H9 (cell line): ENCODE data around the gene SPTBN4. TPM values are rescaled to one million over a fixed set of nuclear protein-coding genes. Genes with fewer than 3 reads are reported as not detected.

Experiments
- DNase-seq: peaks from one replicate; pipeline ENCODE4 v3.0.0-alpha.2; 2017
- H2AFZ ChIP-seq: one replicate; pipeline ENCODE4 v1.6.1; 2013; ENCODE audit warnings: mild to moderate bottlenecking, low read length, control low read depth, moderate library complexity
- H2AK5ac ChIP-seq: 2 replicates; pipeline ENCODE4 v1.6.1; 2013; ENCODE audit warnings: low read length, control low read depth, mixed read lengths; ENCODE audit not compliant: insufficient read length
- H2BK120ac ChIP-seq: one replicate; pipeline ENCODE4 v1.6.1; 2013; ENCODE audit warnings: low read depth, mild to moderate bottlenecking, low read length, control low read depth, inconsistent platforms; ENCODE audit not compliant: poor library complexity, severe bottlenecking
- H2BK12ac ChIP-seq: 2 replicates; pipeline ENCODE4 v1.6.1; 2013; ENCODE audit warnings: low read length, control low read depth, mixed read lengths, low read depth; ENCODE audit not compliant: insufficient read length
- H2BK15ac ChIP-seq: 2 replicates; pipeline ENCODE4 v1.6.1; 2013; ENCODE audit warnings: low read depth, low read length, control low read depth
- H2BK20ac ChIP-seq: one replicate; pipeline ENCODE4 v1.6.1; 2013; ENCODE audit warnings: low read depth, mild to moderate bottlenecking, low read length, control low read depth, inconsistent platforms; ENCODE audit not compliant: poor library complexity, severe bottlenecking
- H2BK5ac ChIP-seq: 2 replicates; pipeline ENCODE4 v1.6.1; 2013; ENCODE audit warnings: low read length, control low read depth, mixed read lengths; ENCODE audit not compliant: insufficient read length
- H3K14ac ChIP-seq: 2 replicates; pipeline ENCODE4 v1.6.1; 2013; ENCODE audit warnings: low read length, control low read depth; ENCODE audit not compliant: insufficient read depth
- H3K18ac ChIP-seq: 2 replicates; pipeline ENCODE4 v1.6.1; 2013; ENCODE audit warnings: low read depth, mild to moderate bottlenecking, mixed read lengths, low read length, control low read depth; ENCODE audit not compliant: insufficient read length
- H3K23ac ChIP-seq: 2 replicates; pipeline ENCODE4 v1.6.1; 2013; ENCODE audit warnings: low read length, control low read depth, mixed read lengths, low read depth; ENCODE audit not compliant: insufficient read length
- H3K23me2 ChIP-seq: 2 replicates; pipeline ENCODE4 v1.6.1; 2013; ENCODE audit warnings: low read depth, mild to moderate bottlenecking, mixed read lengths, low read length, control low read depth; ENCODE audit not compliant: insufficient read length, poor library complexity, severe bottlenecking
- H3K27ac ChIP-seq: 2 replicates; pipeline ENCODE4 v1.5.1; 2013; ENCODE audit warnings: low read length, control low read depth, mixed read lengths, low read depth; ENCODE audit not compliant: insufficient read length
- H3K27me3 ChIP-seq: 2 replicates; pipeline ENCODE4 v1.6.1; 2013; ENCODE audit warnings: low read length, control low read depth, inconsistent platforms; ENCODE audit not compliant: insufficient read depth
- H3K4ac ChIP-seq: 2 replicates; pipeline ENCODE4 v1.6.1; 2013; ENCODE audit warnings: low read depth, mild to moderate bottlenecking, control low read depth, inconsistent platforms, low read length, moderate library complexity
- H3K4me1 ChIP-seq: 2 replicates; pipeline ENCODE4 v1.6.1; 2013; ENCODE audit warnings: low read length, control low read depth, inconsistent platforms; ENCODE audit not compliant: insufficient read depth
- H3K4me2 ChIP-seq: 2 replicates; pipeline ENCODE4 v1.6.1; 2013; ENCODE audit warnings: low read length, control low read depth, mixed read lengths; ENCODE audit not compliant: insufficient read length, insufficient read depth
- H3K56ac ChIP-seq: 2 replicates; pipeline ENCODE4 v1.6.1; 2013; ENCODE audit warnings: low read depth, mild to moderate bottlenecking, mixed read lengths, low read length, control low read depth; ENCODE audit not compliant: insufficient read length
- H3K79me1 ChIP-seq: 2 replicates; pipeline ENCODE4 v1.6.1; 2013; ENCODE audit warnings: low read depth, mild to moderate bottlenecking, moderate library complexity, low read length, control low read depth, inconsistent platforms; ENCODE audit not compliant: insufficient read depth, poor library complexity, severe bottlenecking
- H3K79me2 ChIP-seq: 2 replicates; pipeline ENCODE4 v1.6.1; 2013; ENCODE audit warnings: low read length, control low read depth, inconsistent platforms; ENCODE audit not compliant: insufficient read depth
- H3K9ac ChIP-seq: 2 replicates; pipeline ENCODE4 v1.6.1; 2013; ENCODE audit warnings: low read length, control low read depth, mixed read lengths; ENCODE audit not compliant: insufficient read length; ENCODE audit errors: extremely low read depth
- H3K9me3 ChIP-seq: one replicate; pipeline ENCODE4 v1.6.1; 2013; ENCODE audit warnings: low read depth, low read length, inconsistent platforms; ENCODE audit not compliant: control insufficient read depth
- H3T11ph ChIP-seq: one replicate; pipeline ENCODE4 v1.6.1; 2013; ENCODE audit warnings: mild to moderate bottlenecking, low read length, control low read depth, inconsistent platforms
- H4K20me1 ChIP-seq: one replicate; pipeline ENCODE4 v1.6.1; 2013; ENCODE audit not compliant: control insufficient read depth, insufficient read length, insufficient read depth
- H4K5ac ChIP-seq: 2 replicates; pipeline ENCODE4 v1.6.1; 2013; ENCODE audit warnings: low read depth, mild to moderate bottlenecking, mixed read lengths, low read length, control low read depth; ENCODE audit not compliant: insufficient read length
- H4K8ac ChIP-seq: replicated peaks from 2 replicates; pipeline ENCODE4 v1.6.1; 2013; ENCODE audit warnings: low read length, control low read depth, mixed read lengths, low read depth; ENCODE audit not compliant: insufficient read length
- H4K91ac ChIP-seq: 2 replicates; pipeline ENCODE4 v1.6.1; 2013; ENCODE audit warnings: low read depth, mild to moderate bottlenecking, moderate library complexity, mixed read lengths, low read length, control low read depth; ENCODE audit not compliant: insufficient read length
- H3K27ac Mint-ChIP-seq, 3 experiments: 2 replicates in 2 of 3; 3 replicates in 1 of 3; pipeline ENCODE4 v1.8.0; 2020 to 2021; ENCODE audit warnings: mixed read lengths in 3 of 3, mild to moderate bottlenecking in 1 of 3, moderate library complexity in 1 of 3
- H3K27me3 Mint-ChIP-seq: 2 replicates; pipeline ENCODE4 v1.8.0; 2021; ENCODE audit warnings: low read depth, mild to moderate bottlenecking, moderate library complexity, mixed read lengths
- H3K36me3 Mint-ChIP-seq, 3 experiments: 2 replicates in 2 of 3; 3 replicates in 1 of 3; pipeline ENCODE4 v1.8.0; 2020 to 2021; ENCODE audit warnings: low read depth in 3 of 3, mixed read lengths in 3 of 3; ENCODE audit not compliant: insufficient read depth in 1 of 3
- H3K4me1 Mint-ChIP-seq, 2 experiments: 2 replicates each; pipeline ENCODE4 v1.8.0; 2020; ENCODE audit warnings: mixed read lengths in 2 of 2
- H3K4me3 Mint-ChIP-seq, 2 experiments: 2 replicates in 1 of 2; 3 replicates in 1 of 2; pipeline ENCODE4 v1.8.0; 2020 to 2021; ENCODE audit warnings: mild to moderate bottlenecking in 2 of 2, mixed read lengths in 2 of 2, moderate library complexity in 1 of 2
- H3K9me3 Mint-ChIP-seq, 2 experiments: 2 replicates in 1 of 2; 3 replicates in 1 of 2; pipeline ENCODE4 v1.8.0; 2020; ENCODE audit warnings: mild to moderate bottlenecking in 2 of 2, mixed read lengths in 2 of 2, moderate library complexity in 1 of 2
- WGBS: extraction: QIAGEN DNeasy Blood & Tissue Kit; methylation state at CpG from one replicate; pipeline ENCODE4 v1.1.7; 2013; ENCODE audit warnings: missing lambda C conversion rate, low lambda C conversion rate, mixed read lengths; ENCODE audit not compliant: insufficient read length; ENCODE audit errors: extremely low coverage; 5-methylcytosine and 5-hydroxymethylcytosine counted together
- total RNA-seq: library from RNA; stranded (reverse); gene quantifications from 2 replicates; pipeline ENCODE4 v1.2.1, GENCODE V29; 2021
- TF ChIP-seq, protein P1 (sequence below): fragments of 200-600 bp; sonication (generic); conservative IDR thresholded peaks from 3 replicates; pipeline ENCODE4 v1.8.0; 2021; ENCODE audit warnings: antibody characterized with exemption, mild to moderate bottlenecking

SPTBN4 gene
- total RNA-seq, 1 experiment from 2014 or later = 2.9 TPM

DNA sequence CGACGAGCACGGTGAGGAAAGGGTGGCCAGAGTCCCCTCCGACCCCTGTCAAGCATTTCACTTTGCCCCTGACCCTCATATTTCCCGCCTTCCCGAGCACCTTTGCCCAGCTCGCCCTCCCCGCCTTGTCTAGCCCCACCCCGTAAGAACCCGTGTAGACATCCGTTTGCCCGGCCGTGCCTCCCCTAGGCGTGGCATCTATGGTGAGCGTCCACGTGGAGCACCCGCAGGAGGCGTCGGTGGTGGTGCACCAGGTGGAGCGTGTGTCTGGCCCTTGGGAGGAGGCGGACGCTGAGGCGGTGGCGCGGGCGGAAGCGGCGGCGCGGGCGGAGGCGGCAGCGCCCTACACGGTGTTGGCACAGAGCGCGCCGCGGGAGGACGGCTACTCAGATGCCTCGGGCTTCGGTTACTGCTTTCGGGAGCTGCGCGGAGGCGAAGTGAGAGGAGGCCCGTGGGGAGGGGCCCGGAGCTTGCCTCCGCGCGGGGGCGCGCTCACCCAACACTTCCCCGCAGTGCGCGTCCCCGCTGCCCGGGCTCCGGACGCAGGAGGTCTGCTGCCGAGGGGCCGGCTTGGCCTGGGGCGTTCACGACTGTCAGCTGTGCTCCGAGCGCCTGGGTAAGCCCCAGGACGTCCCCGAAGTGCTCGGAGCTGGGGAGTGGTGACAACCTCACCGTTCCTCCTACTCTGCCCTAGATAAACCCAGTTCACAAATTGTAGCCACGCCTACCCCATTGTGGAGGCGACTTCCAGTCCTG, 138.6 kb downstream of the SPTBN4 start:
- Histone ChIP-seq H3T11ph (no peak overlapping the region), H3K23ac (no peak overlapping the region), H2BK120ac (no peak overlapping the region), H3K18ac (no peak overlapping the region), H2AFZ (no peak overlapping the region), H3K79me1 (no peaks in the 10 kb centered on the region), H4K91ac (no peak overlapping the region), H2BK12ac (no peak overlapping the region), H3K9ac (no peak overlapping the region), H2BK15ac (no peak overlapping the region), H3K9me3 (no peaks in the 10 kb centered on the region), H3K56ac (no peak overlapping the region), H3K14ac (no peak overlapping the region), H4K5ac (no peak overlapping the region), H3K23me2 (peaks cover 18% of the 10 kb centered on the region), H3K4me1 (peaks cover 4% of the 10 kb centered on the region), H2BK5ac (no peak overlapping the region), H3K27me3 (peaks cover 9% of the 10 kb centered on the region; the same call in 1 of the 2 replicates), H3K4ac (no peak overlapping the region), H4K20me1 (no peaks in the 10 kb centered on the region), H3K27ac (no peak overlapping the region), H4K8ac (no peak overlapping the region), H2BK20ac (no peak overlapping the region), H3K4me2 (peak overlapping the region; percentile 68), H3K79me2 (no peaks in the 10 kb centered on the region), H2AK5ac (no peak overlapping the region)
- peaks cover 64% of the 10 kb centered on the region for H3K27me3 Mint-ChIP-seq
- peak; percentile 76 for DNase-seq
- H3K27ac Mint-ChIP-seq = peak overlapping the region in 1 of 3 experiments; percentile 67; a peak in 2 of 7 replicates
- H3K9me3 Mint-ChIP-seq = no peaks in the 10 kb centered on the region; a peak in 1 of 5 replicates
- no CpG with 5 or more reads among the region's 71 CpGs for WGBS
- TF ChIP-seq, protein P1, sequence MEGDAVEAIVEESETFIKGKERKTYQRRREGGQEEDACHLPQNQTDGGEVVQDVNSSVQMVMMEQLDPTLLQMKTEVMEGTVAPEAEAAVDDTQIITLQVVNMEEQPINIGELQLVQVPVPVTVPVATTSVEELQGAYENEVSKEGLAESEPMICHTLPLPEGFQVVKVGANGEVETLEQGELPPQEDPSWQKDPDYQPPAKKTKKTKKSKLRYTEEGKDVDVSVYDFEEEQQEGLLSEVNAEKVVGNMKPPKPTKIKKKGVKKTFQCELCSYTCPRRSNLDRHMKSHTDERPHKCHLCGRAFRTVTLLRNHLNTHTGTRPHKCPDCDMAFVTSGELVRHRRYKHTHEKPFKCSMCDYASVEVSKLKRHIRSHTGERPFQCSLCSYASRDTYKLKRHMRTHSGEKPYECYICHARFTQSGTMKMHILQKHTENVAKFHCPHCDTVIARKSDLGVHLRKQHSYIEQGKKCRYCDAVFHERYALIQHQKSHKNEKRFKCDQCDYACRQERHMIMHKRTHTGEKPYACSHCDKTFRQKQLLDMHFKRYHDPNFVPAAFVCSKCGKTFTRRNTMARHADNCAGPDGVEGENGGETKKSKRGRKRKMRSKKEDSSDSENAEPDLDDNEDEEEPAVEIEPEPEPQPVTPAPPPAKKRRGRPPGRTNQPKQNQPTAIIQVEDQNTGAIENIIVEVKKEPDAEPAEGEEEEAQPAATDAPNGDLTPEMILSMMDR = 0 out of 3 replicates have a peak, but pooled peaks have one; percentile 13
- H3K4me3 Mint-ChIP-seq = peak overlapping the region; percentile 61 to 78
- peaks cover 38 to 63% of the 10 kb centered on the region in 2 experiments for H3K4me1 Mint-ChIP-seq
- H3K36me3 Mint-ChIP-seq = peaks cover 2 to 7% (median 6%) of the 10 kb centered on the region in 3 experiments; a peak in 6 of 7 replicates
